ENCODE data around the gene NPR3.

- TF ChIP-seq CTCF (IDR thresholded peaks at IDR 0.05): no peak
- TF ChIP-seq POLR2A (IDR thresholded peaks at IDR 0.05): no peak
Measured at GRCh38 chr5:32770444-32770843, 59.3 kb downstream of the NPR3 start.
